Measurements from ENCODE around the gene RBM26. TPM values are rescaled to one million over a fixed set of nuclear protein-coding genes. Genes with fewer than 3 reads are reported as not detected.

The RBM26 gene
- polyA plus RNA-seq, 1 of the 3 experiments (the other 2 are of a cell fraction) = 12.5 TPM

DNA sequence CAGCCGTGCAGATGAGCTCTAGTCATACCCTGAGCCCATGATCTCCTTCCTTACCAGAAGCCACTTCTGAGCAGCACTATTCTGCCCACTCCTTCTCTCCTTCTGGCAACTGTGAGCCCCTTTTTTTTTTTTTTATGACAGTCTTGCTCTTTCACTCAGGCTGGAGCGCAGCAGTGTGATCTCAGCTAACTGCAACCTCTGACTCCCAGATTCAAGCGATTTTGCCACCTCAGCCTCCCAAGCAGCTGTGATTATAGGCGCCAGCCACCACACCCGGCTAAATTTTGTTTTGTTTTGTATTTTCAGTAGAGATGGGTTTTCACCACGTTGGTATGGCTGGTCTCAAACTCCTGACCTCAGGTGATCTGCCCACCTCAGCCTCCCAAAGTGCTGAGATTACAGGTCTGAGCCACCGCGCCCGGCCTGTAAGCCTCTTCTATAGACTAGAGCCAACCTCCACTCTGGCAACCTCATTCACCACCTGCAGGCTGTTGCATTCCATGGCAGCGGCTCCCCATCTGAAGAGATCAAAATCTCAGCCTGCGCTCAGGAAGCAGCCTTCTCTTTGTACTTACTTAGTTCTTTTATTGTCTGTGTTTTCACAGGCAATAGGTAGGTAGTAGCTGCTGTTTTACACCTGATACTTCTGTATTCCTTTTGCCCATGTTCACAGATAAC, 40.1 kb upstream of the RBM26 start (continued):
- TF ChIP-seq EP300 (IDR thresholded peaks at IDR 0.05; ENCODE audit: borderline replicate concordance in 1 of 2, low read depth in 1 of 2, low read length in 1 of 2) (no peak), MXI1 (IDR thresholded peaks at IDR 0.05; ENCODE audit: low read depth, low read length) (no peak), JUND (IDR thresholded peaks at IDR 0.05) (no peak), ELF1 (IDR thresholded peaks at IDR 0.05) (no peak), RCOR1 (IDR thresholded peaks at IDR 0.05; ENCODE audit: low read length) (no peak)
- TF ChIP-seq, protein P1, sequence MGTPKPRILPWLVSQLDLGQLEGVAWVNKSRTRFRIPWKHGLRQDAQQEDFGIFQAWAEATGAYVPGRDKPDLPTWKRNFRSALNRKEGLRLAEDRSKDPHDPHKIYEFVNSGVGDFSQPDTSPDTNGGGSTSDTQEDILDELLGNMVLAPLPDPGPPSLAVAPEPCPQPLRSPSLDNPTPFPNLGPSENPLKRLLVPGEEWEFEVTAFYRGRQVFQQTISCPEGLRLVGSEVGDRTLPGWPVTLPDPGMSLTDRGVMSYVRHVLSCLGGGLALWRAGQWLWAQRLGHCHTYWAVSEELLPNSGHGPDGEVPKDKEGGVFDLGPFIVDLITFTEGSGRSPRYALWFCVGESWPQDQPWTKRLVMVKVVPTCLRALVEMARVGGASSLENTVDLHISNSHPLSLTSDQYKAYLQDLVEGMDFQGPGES (IDR thresholded peaks at IDR 0.05; ENCODE audit: low read depth, low read length) = no peak

DNA sequence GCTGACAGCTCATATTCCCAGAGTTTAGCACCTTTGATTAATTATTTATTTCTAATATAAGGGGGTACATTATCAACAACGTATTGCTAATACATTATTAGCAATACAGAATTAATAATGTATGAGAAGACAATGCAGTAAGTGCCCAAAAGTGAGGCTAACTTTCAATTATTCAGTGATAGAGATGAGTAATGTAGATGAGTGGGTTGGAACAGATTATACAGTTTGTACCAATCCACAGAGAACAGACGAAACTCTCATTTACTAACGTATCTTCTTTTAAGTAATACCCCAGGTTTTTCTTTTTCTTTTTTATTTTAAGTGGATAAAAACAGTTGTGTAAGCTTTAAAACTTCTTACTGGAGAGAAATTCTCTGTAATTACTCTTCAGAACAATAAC, 36.7 kb upstream of the RBM26 start:
- Histone ChIP-seq H3K4me2 (no peak overlapping the region), H3K4me1 (ENCODE audit: control insufficient read depth in 1 of 2, insufficient read depth in 2 of 2, low read depth in 1 of 2, low read length in 1 of 2) (no peaks in the 10 kb centered on the region), H3K9me2 (no peaks in the 10 kb centered on the region), H3K9me3 (no peaks in the 10 kb centered on the region), H3K27ac (ENCODE audit: low read depth in 2 of 2, low read length in 1 of 2) (no peak overlapping the region), H3K4me3 (ENCODE audit: low read depth in 2 of 2, low read length in 1 of 2) (no peak overlapping the region), H3K36me3 (replicated peaks in 1 of 2; ENCODE audit: control insufficient read depth in 1 of 2, insufficient read depth in 2 of 2, low read length in 1 of 2) (no peaks in the 10 kb centered on the region), H2AFZ (ENCODE audit: low read depth) (no peak overlapping the region), H3K79me2 (ENCODE audit: insufficient read depth) (no peaks in the 10 kb centered on the region), H3F3A (replicated peaks; ENCODE audit: insufficient read depth) (no peaks in the 10 kb centered on the region), H4K20me1 (ENCODE audit: insufficient read depth) (no peaks in the 10 kb centered on the region), H3K27me3 (ENCODE audit: insufficient read depth) (no peaks in the 10 kb centered on the region), H3K9ac (no peak overlapping the region)
- WGBS (ENCODE audit: low lambda C conversion rate) = 81% methylated on average over 3 of the region's 3 CpGs
- ChIA-PET CTCF (interaction anchor here (1.0 to 1.9 kb wide), 5 partner anchors 11 to 99 kb away, joined by 3 to 8 read pairs (median 6); no protein-coding TSS in a partner anchor), POLR2A (no interaction called here)
- TF ChIP-seq MEF2A (IDR thresholded peaks at IDR 0.05; ENCODE audit: borderline replicate concordance, low read depth) (no peak), FOXJ3 (CRISPR knock-in tag; IDR thresholded peaks at IDR 0.05) (no peak), TAF1 (IDR thresholded peaks at IDR 0.05; ENCODE audit: borderline replicate concordance, low read depth, low read length) (no peak), EZH2phosphoT487 (IDR thresholded peaks at IDR 0.05; ENCODE audit: borderline replicate concordance, low read depth) (no peak), POLR2AphosphoS5 (IDR thresholded peaks at IDR 0.05; ENCODE audit: low read depth, low read length) (no peak), FOSL2 (IDR thresholded peaks at IDR 0.05; ENCODE audit: borderline replicate concordance, low read depth) (no peak), TCF12 (IDR thresholded peaks at IDR 0.05) (no peak), SIN3A (IDR thresholded peaks at IDR 0.05; ENCODE audit: borderline replicate concordance, low read depth, low read length) (no peak), YY1 (IDR thresholded peaks at IDR 0.05; ENCODE audit: low read depth) (no peak), GABPA (IDR thresholded peaks at IDR 0.05; ENCODE audit: low read depth) (no peak)
- DNase-seq = no peak

DNA sequence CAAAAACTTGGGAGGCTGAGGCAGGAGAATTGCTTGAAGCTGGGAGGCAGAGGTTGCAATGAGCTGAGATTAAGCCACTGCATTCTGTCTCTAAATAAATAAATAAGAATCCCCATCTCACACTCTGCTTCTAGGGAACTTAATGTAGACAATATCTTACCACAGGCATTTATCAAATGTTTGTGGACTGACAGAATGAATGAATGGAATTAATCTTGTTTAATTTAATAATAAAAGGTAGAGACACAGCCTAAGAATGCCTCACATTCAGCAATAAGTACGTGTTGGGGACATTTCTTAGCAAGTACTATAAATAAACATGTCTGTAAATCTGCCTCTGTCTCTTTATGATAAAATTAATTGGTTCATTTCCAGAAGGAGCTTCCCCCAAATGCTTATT, 36.2 kb upstream of the RBM26 start:
- Histone ChIP-seq H3K4me1 (ENCODE audit: control insufficient read depth in 1 of 2, insufficient read depth in 2 of 2, low read depth in 1 of 2, low read length in 1 of 2) (no peaks in the 10 kb centered on the region), H4K20me1 (ENCODE audit: insufficient read depth) (no peaks in the 10 kb centered on the region), H3K79me2 (ENCODE audit: insufficient read depth) (no peaks in the 10 kb centered on the region), H3K27ac (ENCODE audit: low read depth in 2 of 2, low read length in 1 of 2) (no peak overlapping the region), H3K9me3 (no peaks in the 10 kb centered on the region), H3K9ac (no peak overlapping the region), H3K9me2 (no peaks in the 10 kb centered on the region), H3K4me3 (ENCODE audit: low read depth in 2 of 2, low read length in 1 of 2) (no peak overlapping the region), H3K4me2 (no peak overlapping the region), H3K36me3 (replicated peaks in 1 of 2; ENCODE audit: control insufficient read depth in 1 of 2, insufficient read depth in 2 of 2, low read length in 1 of 2) (no peaks in the 10 kb centered on the region), H2AFZ (ENCODE audit: low read depth) (no peak overlapping the region), H3K27me3 (ENCODE audit: insufficient read depth) (no peaks in the 10 kb centered on the region), H3F3A (replicated peaks; ENCODE audit: insufficient read depth) (no peaks in the 10 kb centered on the region)
- CTCF ChIA-PET = interaction anchor here (1.0 to 2.0 kb wide), 6 partner anchors 10 to 99 kb away, joined by 3 to 8 read pairs (median 6); no protein-coding TSS in a partner anchor
- DNase-seq = no peak
- 43% methylated on average over 1 of the region's 1 CpG for WGBS (ENCODE audit: low lambda C conversion rate)
- POLR2A ChIA-PET = no interaction called here
- TF ChIP-seq SIN3A (IDR thresholded peaks at IDR 0.05; ENCODE audit: borderline replicate concordance, low read depth, low read length) = no peak
- TF ChIP-seq SMC3 (IDR thresholded peaks at IDR 0.05; ENCODE audit: low read depth, low read length) = no peak
- no peak for TF ChIP-seq YY1 (IDR thresholded peaks at IDR 0.05; ENCODE audit: low read depth)
- no peak for TF ChIP-seq ELF1 (IDR thresholded peaks at IDR 0.05)
- TF ChIP-seq EP300 (IDR thresholded peaks at IDR 0.05; ENCODE audit: borderline replicate concordance in 1 of 2, low read depth in 1 of 2, low read length in 1 of 2) = no peak
- TF ChIP-seq NRF1 (IDR thresholded peaks at IDR 0.05; ENCODE audit: low read depth, low read length) = no peak
- TF ChIP-seq MXI1 (IDR thresholded peaks at IDR 0.05; ENCODE audit: low read depth, low read length) = no peak
- TF ChIP-seq, protein P2, sequence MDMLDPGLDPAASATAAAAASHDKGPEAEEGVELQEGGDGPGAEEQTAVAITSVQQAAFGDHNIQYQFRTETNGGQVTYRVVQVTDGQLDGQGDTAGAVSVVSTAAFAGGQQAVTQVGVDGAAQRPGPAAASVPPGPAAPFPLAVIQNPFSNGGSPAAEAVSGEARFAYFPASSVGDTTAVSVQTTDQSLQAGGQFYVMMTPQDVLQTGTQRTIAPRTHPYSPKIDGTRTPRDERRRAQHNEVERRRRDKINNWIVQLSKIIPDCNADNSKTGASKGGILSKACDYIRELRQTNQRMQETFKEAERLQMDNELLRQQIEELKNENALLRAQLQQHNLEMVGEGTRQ (IDR thresholded peaks at IDR 0.05; ENCODE audit: borderline replicate concordance, low read depth, low read length) = no peak
- TF ChIP-seq GATA2 (CRISPR knock-in tag; IDR thresholded peaks at IDR 0.05) = no peak
- no peak for TF ChIP-seq NFIC (IDR thresholded peaks at IDR 0.05; ENCODE audit: borderline replicate concordance)
- TF ChIP-seq, protein P3, sequence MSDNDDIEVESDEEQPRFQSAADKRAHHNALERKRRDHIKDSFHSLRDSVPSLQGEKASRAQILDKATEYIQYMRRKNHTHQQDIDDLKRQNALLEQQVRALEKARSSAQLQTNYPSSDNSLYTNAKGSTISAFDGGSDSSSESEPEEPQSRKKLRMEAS (IDR thresholded peaks at IDR 0.05; ENCODE audit: low read depth) = no peak

Measured in SK-N-SH (cell line).